ACC112 (cell line): Measurements from ENCODE around the gene KRTAP5-11.
"Not testable (repeated sequence)": the region's sequence is repeated elsewhere in the genome, so short reads cannot be mapped to it uniquely, and the experiment has no call there.

Experiments used
- H2AFZ ChIP-seq: fragments of 200-600 bp; sonication (generic); one replicate; pipeline ENCODE4 v1.6.0; 2017; ENCODE audit warnings: antibody characterized with exemption, low read length; ENCODE audit not compliant: unreplicated experiment
- H3K27ac ChIP-seq: fragments of 200-600 bp; sonication (generic); 2 replicates; pipeline ENCODE4 v1.5.1; 2014; ENCODE audit warnings: low read depth, mild to moderate bottlenecking, antibody characterized with exemption, low read length, moderate library complexity
- H3K27me3 ChIP-seq: fragments of 200-600 bp; sonication (generic); 2 replicates; pipeline ENCODE4 v1.6.1; 2014; ENCODE audit warnings: mild to moderate bottlenecking, antibody characterized with exemption, low read length, moderate library complexity, mixed read lengths; ENCODE audit not compliant: insufficient read depth
- H3K36me3 ChIP-seq: fragments of 200-600 bp; sonication (generic); 2 replicates; pipeline ENCODE4 v1.6.1; 2016; ENCODE audit warnings: mild to moderate bottlenecking, antibody characterized with exemption, low read length, moderate library complexity, mixed read lengths; ENCODE audit not compliant: insufficient read depth
- H3K4me1 ChIP-seq: fragments of 200-600 bp; sonication (generic); one replicate; pipeline ENCODE4 v1.6.1; 2016; ENCODE audit warnings: low read length, mixed read lengths; ENCODE audit not compliant: insufficient read depth, unreplicated experiment, control insufficient read depth
- H3K4me3 ChIP-seq: fragments of 200-600 bp; sonication (generic); 2 replicates; pipeline ENCODE4 v1.5.1; 2014; ENCODE audit warnings: mild to moderate bottlenecking, low read depth, low read length
- H3K79me2 ChIP-seq: fragments of 200-600 bp; sonication (generic); one replicate; pipeline ENCODE4 v1.6.0; 2016; ENCODE audit warnings: low read length; ENCODE audit not compliant: control insufficient read depth, unreplicated experiment, insufficient read depth

Gene KRTAP5-11

GRCh38 chr11:71582309-71582895 is at the start of gene KRTAP5-11:
TSS of gene KRTAP5-11 (minus strand) at chr11:71582875. CDS start at chr11:71582837, 38 bp downstream.
- Histone ChIP-seq H3K79me2 (no peaks in the 10 kb centered on the region), H3K27ac (no peak within 1 kb of the TSS), H3K4me3 (no peak within 1 kb of the TSS), H3K27me3 (peaks cover 16% of the 10 kb centered on the region), H3K36me3 (no peaks in the 10 kb centered on the region), H2AFZ (no peak within 1 kb of the TSS), H3K4me1 (no peaks in the 10 kb centered on the region)

GRCh38 chr11:71631551-71631950 is 48.9 kb upstream of the KRTAP5-11 start:
- H3K4me3 ChIP-seq, H2AFZ ChIP-seq, H3K27ac ChIP-seq, H3K36me3 ChIP-seq, H3K79me2 ChIP-seq, H3K4me1 ChIP-seq: not testable (repeated sequence)
- peaks cover 19% of the 10 kb centered on the region for H3K27me3 ChIP-seq

- not testable (repeated sequence) for H3K79me2 ChIP-seq, H3K36me3 ChIP-seq, H3K4me3 ChIP-seq, H2AFZ ChIP-seq, H3K4me1 ChIP-seq, H3K27ac ChIP-seq
- H3K27me3 ChIP-seq = peaks cover 11% of the 10 kb centered on the region
Measured at GRCh38 chr11:71630071-71630470, 47.4 kb upstream of the KRTAP5-11 start.

- H3K4me3 ChIP-seq, H3K36me3 ChIP-seq, H3K27ac ChIP-seq, H2AFZ ChIP-seq, H3K79me2 ChIP-seq, H3K27me3 ChIP-seq, H3K4me1 ChIP-seq: not testable (repeated sequence)
Measured at GRCh38 chr11:71628943-71629342, 46.3 kb upstream of the KRTAP5-11 start.

- not testable (repeated sequence) for H3K36me3 ChIP-seq, H3K27ac ChIP-seq, H3K4me1 ChIP-seq, H3K27me3 ChIP-seq, H2AFZ ChIP-seq, H3K79me2 ChIP-seq, H3K4me3 ChIP-seq
Measured at GRCh38 chr11:71623226-71623625, 40.6 kb upstream of the KRTAP5-11 start.

- H3K27me3 ChIP-seq = not testable (repeated sequence)
Measured at GRCh38 chr11:71622561-71622960, 39.9 kb upstream of the KRTAP5-11 start.

GRCh38 chr11:71615003-71615402 is 32.3 kb upstream of the KRTAP5-11 start:
- H3K79me2 ChIP-seq, H3K27me3 ChIP-seq, H3K4me3 ChIP-seq, H3K36me3 ChIP-seq, H3K4me1 ChIP-seq, H3K27ac ChIP-seq, H2AFZ ChIP-seq: not testable (repeated sequence)

More at GRCh38 chr11:71622561-71622960, 39.9 kb upstream of the KRTAP5-11 start:
- not testable (repeated sequence) for H3K27ac ChIP-seq, H2AFZ ChIP-seq, H3K36me3 ChIP-seq, H3K4me1 ChIP-seq, H3K4me3 ChIP-seq, H3K79me2 ChIP-seq

- not testable (repeated sequence) for H3K27me3 ChIP-seq, H3K79me2 ChIP-seq, H2AFZ ChIP-seq
Measured at GRCh38 chr11:71614366-71614917, 31.8 kb upstream of the KRTAP5-11 start.

GRCh38 chr11:71613931-71614330 is 31.3 kb upstream of the KRTAP5-11 start:
- not testable (repeated sequence) for H2AFZ ChIP-seq, H3K36me3 ChIP-seq, H3K27ac ChIP-seq, H3K4me3 ChIP-seq, H3K4me1 ChIP-seq, H3K79me2 ChIP-seq, H3K27me3 ChIP-seq

More at GRCh38 chr11:71614366-71614917, 31.8 kb upstream of the KRTAP5-11 start:
- not testable (repeated sequence) for H3K27ac ChIP-seq, H3K4me3 ChIP-seq, H3K4me1 ChIP-seq, H3K36me3 ChIP-seq

- H3K79me2 ChIP-seq, H3K36me3 ChIP-seq, H3K4me1 ChIP-seq, H3K4me3 ChIP-seq, H2AFZ ChIP-seq, H3K27ac ChIP-seq: not testable (repeated sequence)
- peaks cover 14% of the 10 kb centered on the region; the same call in 1 of the 2 replicates for H3K27me3 ChIP-seq
Measured at GRCh38 chr11:71611218-71611910, 28.7 kb upstream of the KRTAP5-11 start.

- peaks cover 14% of the 10 kb centered on the region; the same call in 1 of the 2 replicates for H3K27me3 ChIP-seq
- H3K4me3 ChIP-seq = not testable (repeated sequence)
Measured at GRCh38 chr11:71608272-71608671, 25.6 kb upstream of the KRTAP5-11 start.

More at GRCh38 chr11:71608272-71608671, 25.6 kb upstream of the KRTAP5-11 start:
- not testable (repeated sequence) for H3K79me2 ChIP-seq, H2AFZ ChIP-seq, H3K4me1 ChIP-seq, H3K36me3 ChIP-seq, H3K27ac ChIP-seq
